PC-3 (cell line): Measurements from ENCODE around the gene RASL11B. TPM values are rescaled to one million over a fixed set of nuclear protein-coding genes. Genes with fewer than 3 reads are reported as not detected.

ENCODE experiments used
- ATAC-seq: fragments of 200-7000 bp; cut with Tn5 transposase; 2 replicates; pipeline ENCODE4 v1.9.1; 2020; ENCODE audit warnings: mild to moderate bottlenecking, moderate library complexity
- Bru-seq: library from RNA; stranded (reverse); fragments of 400-500 nt; gene quantifications from one replicate; lab custom pipeline; 2021; lab: Mats Ljungman, UMichigan
- BruChase-seq, 2 experiments: library from RNA; stranded (reverse); fragments of 400-500 nt; gene quantifications; one replicate each; lab custom pipeline; 2021; lab: Mats Ljungman, UMichigan
- BruUV-seq: library from RNA; stranded (reverse); fragments of 400-500 nt; replicated peaks from 2 replicates; lab custom pipeline; 2021; lab: Mats Ljungman, UMichigan
- CTCF ChIA-PET: fragments of 300-600 bp; sonication (Branson Sonifier 250); formaldehyde crosslinking; loops from one replicate; lab custom pipeline; 2022; ENCODE audit warnings: antibody characterized with exemption; lab: Charles Lee
- POLR2A ChIA-PET: fragments of 300-600 bp; sonication (Branson Sonifier 250); formaldehyde crosslinking; loops from one replicate; lab custom pipeline; 2022; ENCODE audit warnings: antibody characterized with exemption; ENCODE audit not compliant: unreplicated experiment; lab: Charles Lee
- DNase-seq: peaks from one replicate; pipeline ENCODE4 v3.0.0-alpha.2; 2015
- H2AFZ ChIP-seq: fragments of 300-600 bp; sonication (generic); 2 replicates; pipeline ENCODE4 v1.6.0; 2016; ENCODE audit warnings: antibody characterized with exemption, low read length
- H3F3A ChIP-seq: fragments of 300-600 bp; sonication (generic); one replicate; pipeline ENCODE4 v1.6.0; 2017; ENCODE audit warnings: antibody characterized with exemption, low read length, control low read depth, mild to moderate bottlenecking; ENCODE audit not compliant: unreplicated experiment
- H3K27ac ChIP-seq: fragments of 300-600 bp; sonication (generic); 2 replicates; pipeline ENCODE4 v1.5.1; 2016; ENCODE audit warnings: mild to moderate bottlenecking, low read length
- H3K27me3 ChIP-seq: fragments of 300-600 bp; sonication (generic); 2 replicates; pipeline ENCODE4 v1.6.1; 2016; ENCODE audit warnings: low read length, mixed read lengths
- H3K36me3 ChIP-seq: fragments of 300-600 bp; sonication (generic); 2 replicates; pipeline ENCODE4 v1.6.1; 2016; ENCODE audit warnings: low read depth, mixed run types, low read length, mixed read lengths
- H3K4me1 ChIP-seq: fragments of 300-600 bp; sonication (generic); 2 replicates; pipeline ENCODE4 v1.5.1; 2016; ENCODE audit warnings: low read length; ENCODE audit not compliant: insufficient read depth
- H3K4me2 ChIP-seq: fragments of 300-600 bp; sonication (generic); 2 replicates; pipeline ENCODE4 v1.6.0; 2016; ENCODE audit warnings: low read length
- H3K4me3 ChIP-seq: fragments of 300-600 bp; sonication (generic); 2 replicates; pipeline ENCODE4 v1.5.1; 2016; ENCODE audit warnings: mild to moderate bottlenecking, low read length, mixed read lengths
- H3K79me2 ChIP-seq: fragments of 300-600 bp; sonication (generic); 2 replicates; pipeline ENCODE4 v1.6.1; 2017; ENCODE audit warnings: low read length, mixed read lengths
- H3K9ac ChIP-seq: fragments of 300-600 bp; sonication (generic); 2 replicates; pipeline ENCODE4 v1.6.0; 2016; ENCODE audit warnings: mild to moderate bottlenecking, low read length
- H3K9me2 ChIP-seq: fragments of 300-600 bp; sonication (generic); replicated peaks from 2 replicates; pipeline ENCODE4 v1.6.1; 2016; ENCODE audit warnings: mixed run types, low read length, mixed read lengths
- H3K9me3 ChIP-seq: fragments of 300-600 bp; sonication (generic); 2 replicates; pipeline ENCODE4 v1.6.1; 2016; ENCODE audit warnings: low read length, mixed read lengths
- H4K20me1 ChIP-seq: fragments of 300-600 bp; sonication (generic); 2 replicates; pipeline ENCODE4 v1.6.1; 2016; ENCODE audit warnings: low read length, mixed read lengths
- CTCF ChIP-seq: fragments of 300-600 bp; sonication (generic); conservative IDR thresholded peaks from 2 replicates; pipeline ENCODE4 v1.5.1; 2017; ENCODE audit warnings: antibody characterized with exemption, low read depth, mild to moderate bottlenecking, low read length
- EZH2 ChIP-seq: fragments of 300-600 bp; sonication (generic); IDR thresholded peaks from one replicate; pipeline ENCODE4 v1.6.1; 2017; ENCODE audit warnings: antibody characterized with exemption, mild to moderate bottlenecking, low read length; ENCODE audit not compliant: unreplicated experiment
- EZH2phosphoT487 ChIP-seq: fragments of 300-600 bp; sonication (generic); IDR thresholded peaks from 2 replicates; pipeline ENCODE4 v1.6.1; 2018; ENCODE audit warnings: mild to moderate bottlenecking, antibody characterized with exemption, low read length, borderline replicate concordance
- intact Hi-C: fragments of 100-400 bp; cut with micrococcal nuclease; formaldehyde crosslinking; loops from 2 replicates; pipeline ENCODE4 v1.9.0; 2023
- long read RNA-seq: library from polyadenylated mRNA; unstranded; transcript quantifications from one replicate; pipeline ENCODE4 v2.0.0, GENCODE V29; 2021; ENCODE audit not compliant: unreplicated experiment
- total RNA-seq: library from RNA; depleted of rRNA; stranded (reverse); fragments of >200 nt; gene quantifications from 2 replicates; pipeline ENCODE4 v1.2.3, GENCODE V29; 2014; rRNA removed

The RASL11B gene
- total RNA-seq (0.07 and 2.1 TPM in 2 replicates), Bru-seq, nascent RNA (percentile 26 among the genes with signal in this experiment), BruChase-seq, experiment 1, labeled RNA remaining after a 6-hour chase (percentile 11 among the genes with signal in this experiment), BruChase-seq, experiment 2, labeled RNA remaining after a 2-hour chase (percentile 18 among the genes with signal in this experiment)
- long read RNA-seq: 0 reads

GRCh38 chr4:52861879-52862616 lies at the start of gene RASL11B:
Gene RASL11B, plus strand, starts transcription at chr4:52862317. Its CDS starts 191 bp downstream, at chr4:52862508.
- TF ChIP-seq CTCF (no peak), EZH2 (no peak), EZH2phosphoT487 (no peak)
- peak; percentile 85 for DNase-seq
- CTCF ChIA-PET: no interaction called here
- H3K4me3 ChIP-seq: peak within 1 kb of the TSS; percentile 71
- no peaks in the 10 kb centered on the region for H3K36me3 ChIP-seq
- no peaks in the 10 kb centered on the region for H4K20me1 ChIP-seq
- BruUV-seq: no TSS peak
- H3K4me1 ChIP-seq: peaks cover 5% of the 10 kb centered on the region
- no peaks in the 10 kb centered on the region; the same call in 1 of the 2 replicates for H3K9me3 ChIP-seq
- H3K27ac ChIP-seq: no peak within 1 kb of the TSS
- H3K79me2 ChIP-seq: no peaks in the 10 kb centered on the region
- no peaks in the 10 kb centered on the region for H3K9me2 ChIP-seq
- H3K4me2 ChIP-seq: peak within 1 kb of the TSS; percentile 85
- intact Hi-C loops: loop anchor here (1.0 kb wide), 1 partner anchor 140 kb away; no protein-coding TSS in a partner anchor
- 0 out of 2 replicates have a peak, but pooled peaks cover 6% of the 10 kb centered on the region for H3K27me3 ChIP-seq
- H2AFZ ChIP-seq: peak within 1 kb of the TSS; percentile 98
- no peaks in the 10 kb centered on the region for H3F3A ChIP-seq
- H3K9ac ChIP-seq: peak within 1 kb of the TSS; percentile 32; the same call in 1 of the 2 replicates
- POLR2A ChIA-PET: interaction anchor here (0.5 to 0.6 kb wide), 2 partner anchors 11 to 140 kb away, joined by 3 to 4 read pairs; no protein-coding TSS in a partner anchor
- ATAC-seq: peak; percentile 98

GRCh38 chr4:52813546-52813945 lies 48.6 kb upstream of the RASL11B start:
- Histone ChIP-seq H3K4me1 (no peaks in the 10 kb centered on the region), H2AFZ (no peak overlapping the region), H3K9me2 (no peaks in the 10 kb centered on the region), H3K27ac (no peak overlapping the region), H3K79me2 (no peaks in the 10 kb centered on the region), H3K27me3 (no peaks in the 10 kb centered on the region), H3K4me2 (no peak overlapping the region), H4K20me1 (no peaks in the 10 kb centered on the region), H3K4me3 (no peak overlapping the region), H3F3A (no peaks in the 10 kb centered on the region), H3K9me3 (no peaks in the 10 kb centered on the region), H3K9ac (no peak overlapping the region), H3K36me3 (no peaks in the 10 kb centered on the region)
- DNase-seq: no peak
- intact Hi-C loops: no loop called here
- no peak for ATAC-seq
- no peak for TF ChIP-seq EZH2
- no peak for TF ChIP-seq EZH2phosphoT487
- ChIA-PET CTCF (no interaction called here), POLR2A (no interaction called here)
- no TSS peak for BruUV-seq

GRCh38 chr4:52822583-52822971 lies 39.5 kb upstream of the RASL11B start:
- no peak for ATAC-seq
- H3K4me2 ChIP-seq: peak overlapping the region; percentile 62
- POLR2A ChIA-PET: no interaction called here

More at GRCh38 chr4:52822583-52822971, 39.5 kb upstream of the RASL11B start:
- H3K9me2 ChIP-seq: no peaks in the 10 kb centered on the region
- no peaks in the 10 kb centered on the region for H3K27me3 ChIP-seq
- intact Hi-C loops: no loop called here
- no peak overlapping the region for H3K9ac ChIP-seq
- peak overlapping the region; percentile 85 for H3K27ac ChIP-seq
- no peak for DNase-seq
- H4K20me1 ChIP-seq: 0 out of 2 replicates have a peak, but pooled peaks cover 3% of the 10 kb centered on the region
- CTCF ChIA-PET: interaction anchor here (0.6 kb wide), 1 partner anchor 11 kb away, joined by 3 read pairs; no protein-coding TSS in a partner anchor
- no peaks in the 10 kb centered on the region for H3K36me3 ChIP-seq
- H2AFZ ChIP-seq: 0 out of 2 replicates have a peak overlapping the region, but pooled peaks have one; percentile 1
- H3K9me3 ChIP-seq: no peaks in the 10 kb centered on the region
- BruUV-seq: no TSS peak
- H3K4me3 ChIP-seq: peak overlapping the region; percentile 17; the same call in 1 of the 2 replicates
- TF ChIP-seq CTCF (no peak), EZH2phosphoT487 (no peak), EZH2 (no peak)
- peaks cover 14% of the 10 kb centered on the region for H3F3A ChIP-seq
- H3K4me1 ChIP-seq: peaks cover 19% of the 10 kb centered on the region
- no peaks in the 10 kb centered on the region for H3K79me2 ChIP-seq
